T-helper 1 cell treated with Interleukin-12 subunit alpha and Interleukin-12 subunit beta and Interleukin-4 antibody, amounts not matched to agents 30 ng/mL and 1 ng/mL, for 36 hours (primary cell): Measurements from ENCODE around the gene TMEM80. TPM values are rescaled to one million over a fixed set of nuclear protein-coding genes. Genes with fewer than 3 reads are reported as not detected.
"Not testable (repeated sequence)": the region's sequence is repeated elsewhere in the genome, so short reads cannot be mapped to it uniquely, and the experiment has no call there.

Source experiments
- intact Hi-C: fragments of 100-400 bp; cut with micrococcal nuclease; formaldehyde crosslinking; loops from one replicate; pipeline ENCODE4 v1.15.1; 2024
- total RNA-seq: library from RNA; stranded (reverse); gene quantifications from 2 replicates; pipeline ENCODE4 v1.2.3, GENCODE V29; 2022

TMEM80 gene
- 27.1 and 27.8 TPM in 2 replicates for total RNA-seq

GRCh38 chr11:695538-696248 lies at the start of gene TMEM80:
TSS of gene TMEM80 (plus strand) at chr11:695816. CDS start at chr11:695828, 12 bp downstream.
- intact Hi-C loops, result loop anchor here (1.0 to 5.0 kb wide), 13 partner anchors 28 to 459 kb away; partner anchors contain the start of genes CHID1, GATD1, HRAS and IRF7

GRCh38 chr11:646214-646613 lies 49.4 kb upstream of the TMEM80 start:
- intact Hi-C loops, result no loop called here

GRCh38 chr11:647672-648158 lies 47.9 kb upstream of the TMEM80 start:
- intact Hi-C loops, result not testable (repeated sequence)

GRCh38 chr11:650482-650881 lies 45.1 kb upstream of the TMEM80 start:
- intact Hi-C loops, result no loop called here

GRCh38 chr11:653136-653535 lies 42.5 kb upstream of the TMEM80 start:
- intact Hi-C loops, result not testable (repeated sequence)

- intact Hi-C loops, result no loop called here
Measured at GRCh38 chr11:653837-654236, 41.8 kb upstream of the TMEM80 start.

- intact Hi-C loops, result not testable (repeated sequence)
Measured at GRCh38 chr11:654444-654843, 41.2 kb upstream of the TMEM80 start.

- intact Hi-C loops, result no loop called here
Measured at GRCh38 chr11:655036-655726, 40.4 kb upstream of the TMEM80 start.

GRCh38 chr11:656426-656825 lies 39.2 kb upstream of the TMEM80 start:
- intact Hi-C loops, result no loop called here

- intact Hi-C loops, result no loop called here
Measured at GRCh38 chr11:656866-657265, 38.8 kb upstream of the TMEM80 start.

- intact Hi-C loops, result no loop called here
Measured at GRCh38 chr11:657691-658126, 37.9 kb upstream of the TMEM80 start.

GRCh38 chr11:659532-660085 lies 36.0 kb upstream of the TMEM80 start:
- intact Hi-C loops, result no loop called here

GRCh38 chr11:660281-660680 lies 35.3 kb upstream of the TMEM80 start:
- intact Hi-C loops, result no loop called here

- intact Hi-C loops, result no loop called here
Measured at GRCh38 chr11:660681-661444, 34.8 kb upstream of the TMEM80 start.

- intact Hi-C loops, result loop anchor here (1.0 kb wide), 2 partner anchors 61 to 103 kb away; no protein-coding TSS in a partner anchor
Measured at GRCh38 chr11:662689-663274, 32.8 kb upstream of the TMEM80 start.

- intact Hi-C loops, result no loop called here
Measured at GRCh38 chr11:665062-665703, 30.4 kb upstream of the TMEM80 start.

GRCh38 chr11:665704-666281 lies 29.8 kb upstream of the TMEM80 start:
- intact Hi-C loops, result no loop called here

- intact Hi-C loops, result no loop called here
Measured at GRCh38 chr11:673866-674265, 21.8 kb upstream of the TMEM80 start.

GRCh38 chr11:674406-674805 lies 21.2 kb upstream of the TMEM80 start:
- intact Hi-C loops, result no loop called here

- intact Hi-C loops, result no loop called here
Measured at GRCh38 chr11:678297-678696, 17.3 kb upstream of the TMEM80 start.
